ENCODE measurements around the gene TTC34.
"Not testable (repeated sequence)": the region's sequence is repeated elsewhere in the genome, so short reads cannot be mapped to it uniquely, and the experiment has no call there.

- not testable (repeated sequence) for TF ChIP-seq CTCF (optimal IDR thresholded peaks at IDR 0.05 in 1 of 3, IDR thresholded peaks at IDR 0.05 in 1 of 3, conservative IDR thresholded peaks at IDR 0.05 in 1 of 3; ENCODE audit: extremely low read depth in 1 of 3, insufficient read depth in 2 of 3, low read length in 3 of 3); EZH2 (IDR thresholded peaks at IDR 0.05; ENCODE audit: low read length)
Measured at GRCh38 chr1:2684000-2684399, 117.5 kb downstream of the TTC34 start.
